Activated CD8-positive, alpha-beta memory T cell treated with anti-CD3 and anti-CD28 coated beads for 1 hour (primary cell): ENCODE measurements around the gene PCNX1.
"Not testable (repeated sequence)": the region's sequence is repeated elsewhere in the genome, so short reads cannot be mapped to it uniquely, and the experiment has no call there.

Experiments used
- DNase-seq, 2 donors: peaks; one replicate each; pipeline ENCODE4 v3.0.0-alpha.2; 2020; ENCODE audit warnings: low read depth in 1 of 2; ENCODE audit errors: extremely low read depth in 1 of 2

Gene PCNX1

GRCh38 chr14:71006200-71006563 lies 98.9 kb downstream of the PCNX1 start:
- DNase-seq, result no peak

- DNase-seq, result no peak
Measured at GRCh38 chr14:71011479-71011878, 104.2 kb downstream of the PCNX1 start.

- no peak for DNase-seq
Measured at GRCh38 chr14:71012888-71013287, 105.6 kb downstream of the PCNX1 start.

DNA sequence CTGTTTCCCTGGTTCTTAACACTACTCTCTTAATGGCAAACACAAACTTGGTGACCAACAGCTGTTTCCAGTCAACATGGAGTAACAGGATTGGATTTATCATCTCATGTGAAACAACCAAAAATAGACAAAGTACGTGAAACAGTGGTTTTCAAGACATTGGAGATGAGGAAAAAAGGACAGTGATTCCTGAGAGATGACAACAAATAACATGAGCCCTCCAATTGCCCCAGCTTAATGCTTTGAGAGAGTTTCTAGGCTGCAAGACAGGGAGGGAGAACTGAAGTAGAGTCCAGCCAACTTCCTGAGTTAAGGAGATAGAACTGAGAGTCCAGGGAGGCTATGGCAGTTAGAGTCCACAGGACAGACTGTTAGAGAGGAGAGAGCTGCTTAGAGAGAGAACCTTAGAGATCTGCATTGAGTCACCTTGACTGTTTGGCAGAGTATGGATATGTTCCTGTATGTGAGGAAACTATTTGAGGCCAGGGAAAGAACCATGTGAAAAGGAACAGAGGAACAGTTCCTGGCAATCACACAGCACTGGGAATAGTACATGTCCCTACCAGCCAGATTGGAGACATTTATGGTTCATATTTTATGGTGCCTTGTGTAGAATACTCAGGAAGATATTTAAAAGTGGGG lies 106.4 kb downstream of the PCNX1 start:
- DNase-seq, result no peak

DNA sequence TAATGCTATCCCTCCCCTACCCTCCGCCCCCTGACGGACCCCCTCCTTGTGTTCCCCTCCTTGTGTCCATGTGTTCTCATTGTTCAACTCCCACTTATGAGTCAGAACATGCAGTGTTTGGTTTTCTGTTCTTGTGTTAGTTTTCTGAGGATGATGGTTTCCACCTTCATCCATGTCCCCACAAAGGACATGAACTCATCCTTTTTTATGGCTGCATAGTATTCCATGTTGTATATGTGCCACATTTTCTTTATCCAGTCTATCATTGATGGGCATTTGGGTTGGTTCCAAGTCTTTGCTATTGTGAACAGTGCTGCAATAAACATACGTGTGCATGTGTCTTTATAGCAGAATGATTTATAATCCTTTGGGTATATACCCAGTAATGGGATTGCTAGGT lies 112.7 kb downstream of the PCNX1 start:
- DNase-seq, result not testable (repeated sequence)

DNA sequence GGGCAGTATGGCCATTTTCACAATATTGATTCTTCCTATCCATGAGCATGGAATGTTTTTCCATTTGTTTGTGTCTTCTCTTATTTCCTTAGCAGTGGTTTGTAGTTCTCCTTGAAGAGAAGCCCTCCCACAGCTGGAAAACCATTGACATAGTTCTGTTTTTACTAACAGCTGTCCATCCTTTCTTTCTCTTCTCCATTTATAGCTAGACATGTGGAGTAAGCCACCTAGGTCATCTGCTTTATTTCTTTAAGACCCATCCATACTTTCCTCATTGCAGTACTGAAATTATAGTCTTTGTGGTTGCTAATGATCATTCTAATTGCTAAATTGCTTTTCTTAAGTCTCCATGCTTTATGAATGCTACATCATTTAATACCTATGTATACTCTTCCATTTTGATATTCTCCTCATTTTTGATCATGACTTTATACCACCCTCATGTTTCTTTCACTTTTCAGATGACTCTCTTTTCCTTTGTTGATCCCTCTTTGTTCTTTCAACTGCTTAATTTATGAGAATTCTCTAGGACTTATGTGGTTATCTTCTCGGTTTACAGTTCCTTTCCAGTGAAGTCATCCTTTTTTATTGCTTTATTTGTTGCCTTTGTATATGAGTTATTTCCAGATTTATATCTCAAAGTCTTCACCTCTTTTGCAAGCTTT lies 114.2 kb downstream of the PCNX1 start:
- DNase-seq, result no peak

- DNase-seq, result no peak
Measured at GRCh38 chr14:71022012-71022869, 115.0 kb downstream of the PCNX1 start.

- DNase-seq, result no peak
Measured at GRCh38 chr14:71022939-71023338, 115.7 kb downstream of the PCNX1 start.

GRCh38 chr14:71029236-71029781 lies 122.0 kb downstream of the PCNX1 start:
- no peak for DNase-seq

DNA sequence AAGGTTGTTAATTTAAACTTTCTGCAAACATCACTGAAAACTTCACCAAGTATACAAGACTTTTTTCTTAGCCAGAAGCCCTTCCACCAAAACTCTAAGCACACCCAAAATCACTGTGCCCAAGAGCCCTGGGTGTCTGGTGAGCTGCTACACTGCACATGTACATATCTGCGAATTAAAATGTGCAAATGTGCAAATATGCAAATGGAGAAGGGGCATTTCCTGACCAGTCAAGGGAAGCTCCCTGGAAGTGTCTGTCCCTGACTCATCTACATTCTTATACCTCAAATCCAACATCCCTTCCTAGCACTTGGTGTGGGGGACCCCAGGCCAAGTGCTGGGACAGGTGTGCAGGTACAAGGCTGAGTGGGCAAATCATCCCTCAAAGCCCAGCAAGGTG lies 123.7 kb downstream of the PCNX1 start:
- DNase-seq, result no peak

DNA sequence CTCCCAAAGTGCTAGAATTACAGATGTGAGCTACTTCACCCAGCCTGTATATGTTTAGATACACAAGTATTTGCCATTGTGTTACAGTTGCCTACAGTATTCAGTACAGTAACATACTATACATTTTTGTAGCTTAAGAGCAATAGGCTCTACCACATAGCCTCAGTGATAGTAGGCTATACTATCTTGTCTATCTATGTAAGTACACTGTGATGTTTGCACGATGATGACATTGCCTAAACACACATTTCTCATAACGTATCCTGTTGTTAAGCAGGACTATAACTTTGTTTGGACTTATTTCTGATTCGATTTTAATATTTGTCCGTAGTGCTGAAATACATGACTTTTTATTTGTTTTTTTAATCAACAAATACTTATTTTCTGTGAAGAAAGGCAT lies 129.2 kb downstream of the PCNX1 start:
- DNase-seq, result no peak

GRCh38 chr14:71048393-71048792 lies 141.1 kb downstream of the PCNX1 start:
- DNase-seq, result no peak

DNA sequence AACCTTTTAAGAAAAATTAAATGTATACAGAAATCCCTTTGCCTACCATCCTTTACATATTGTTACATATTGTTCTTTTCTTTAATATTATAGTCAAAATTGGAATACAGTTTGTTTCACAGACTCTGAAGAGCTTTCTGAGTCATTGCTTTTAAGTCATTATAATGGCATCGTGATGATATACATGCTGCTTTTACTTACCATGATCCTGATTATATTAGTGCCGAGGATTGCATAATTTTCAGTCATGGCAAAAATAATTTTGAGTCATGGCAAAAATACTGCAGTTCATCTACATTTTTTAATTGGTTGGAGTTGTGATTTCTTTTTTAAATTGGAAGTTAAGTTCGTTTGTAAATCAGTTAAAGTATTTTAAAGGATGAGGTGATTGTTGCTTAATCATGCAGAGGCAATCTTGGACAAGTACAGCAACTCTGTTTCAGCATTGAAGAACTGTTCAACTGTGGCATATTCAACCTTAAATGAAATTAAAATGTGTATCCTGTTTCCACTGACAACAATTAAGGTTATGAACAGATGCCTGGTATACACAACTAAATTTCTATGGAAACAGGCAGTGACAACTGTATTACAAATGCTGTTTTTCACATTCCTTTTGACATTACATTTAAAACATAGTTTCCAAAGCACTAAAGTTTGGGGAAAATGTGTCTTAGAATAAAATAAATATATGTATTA lies 142.3 kb downstream of the PCNX1 start:
- no peak for DNase-seq

DNA sequence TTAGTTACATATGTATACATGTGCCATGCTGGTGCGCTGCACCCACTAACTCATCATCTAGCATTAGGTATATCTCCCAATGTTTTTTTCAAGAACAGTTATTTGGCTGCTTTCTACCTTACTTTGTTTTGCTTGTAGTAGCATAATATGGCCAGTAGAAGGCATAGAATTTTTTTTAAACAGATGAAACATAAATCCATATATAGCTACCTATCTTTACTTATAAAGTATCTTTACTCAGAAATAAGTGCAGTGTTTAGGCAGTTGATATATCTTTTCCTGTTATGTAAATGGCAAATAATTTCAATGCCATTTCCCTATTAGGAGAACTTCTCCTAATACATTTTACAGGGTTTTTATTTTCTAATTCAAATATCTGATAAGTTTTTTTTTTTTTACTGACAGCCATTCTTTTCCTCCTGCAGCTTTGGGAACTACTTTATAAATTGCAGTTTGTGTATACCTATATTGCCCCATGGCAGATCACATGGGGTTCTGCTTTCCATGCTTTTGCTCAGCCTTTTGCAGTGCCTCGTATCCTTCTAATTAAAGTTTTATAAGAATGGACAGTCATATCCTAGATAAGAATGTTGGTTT lies 143.1 kb downstream of the PCNX1 start:
- DNase-seq, result no peak

DNA sequence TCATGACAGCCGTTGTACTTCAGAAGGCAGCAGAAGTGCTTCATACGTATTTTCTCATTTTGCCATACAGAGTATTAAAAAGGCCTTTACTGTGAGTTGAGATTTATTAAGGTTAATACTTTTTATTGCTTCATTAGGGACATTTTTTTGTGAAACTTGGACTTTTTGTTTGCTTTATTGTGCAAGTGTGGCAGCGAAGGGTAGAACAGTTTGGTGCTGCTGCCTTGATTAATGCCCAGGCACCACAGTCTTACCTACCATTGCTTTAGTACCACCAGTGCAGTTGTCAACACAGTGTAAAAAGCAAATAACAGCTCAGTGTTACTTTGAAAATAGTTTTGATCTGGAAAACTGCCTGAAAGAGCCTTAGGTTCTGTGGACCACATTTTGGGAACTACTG lies 147.4 kb downstream of the PCNX1 start:
- DNase-seq, result no peak

- no peak for DNase-seq
Measured at GRCh38 chr14:71056168-71056567, 148.9 kb downstream of the PCNX1 start.

DNA sequence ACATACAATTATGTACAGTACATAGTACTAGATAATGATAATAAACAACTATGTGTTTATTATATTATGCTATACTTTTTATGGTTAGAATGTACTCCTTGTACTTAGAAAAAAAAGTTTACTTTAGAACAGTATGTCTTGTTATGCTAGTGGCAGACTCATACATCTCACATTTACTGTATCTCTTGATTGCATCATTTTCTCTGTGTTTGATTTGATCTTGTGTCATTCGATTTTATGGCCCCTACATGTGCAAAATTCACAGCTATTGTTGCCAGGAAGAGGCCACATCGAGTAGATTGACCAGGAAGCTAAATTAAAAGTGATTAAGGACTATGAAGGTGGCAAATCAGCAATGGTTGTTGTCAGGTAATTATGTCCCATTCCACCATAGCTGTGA lies 153.0 kb downstream of the PCNX1 start:
- DNase-seq, result no peak

DNA sequence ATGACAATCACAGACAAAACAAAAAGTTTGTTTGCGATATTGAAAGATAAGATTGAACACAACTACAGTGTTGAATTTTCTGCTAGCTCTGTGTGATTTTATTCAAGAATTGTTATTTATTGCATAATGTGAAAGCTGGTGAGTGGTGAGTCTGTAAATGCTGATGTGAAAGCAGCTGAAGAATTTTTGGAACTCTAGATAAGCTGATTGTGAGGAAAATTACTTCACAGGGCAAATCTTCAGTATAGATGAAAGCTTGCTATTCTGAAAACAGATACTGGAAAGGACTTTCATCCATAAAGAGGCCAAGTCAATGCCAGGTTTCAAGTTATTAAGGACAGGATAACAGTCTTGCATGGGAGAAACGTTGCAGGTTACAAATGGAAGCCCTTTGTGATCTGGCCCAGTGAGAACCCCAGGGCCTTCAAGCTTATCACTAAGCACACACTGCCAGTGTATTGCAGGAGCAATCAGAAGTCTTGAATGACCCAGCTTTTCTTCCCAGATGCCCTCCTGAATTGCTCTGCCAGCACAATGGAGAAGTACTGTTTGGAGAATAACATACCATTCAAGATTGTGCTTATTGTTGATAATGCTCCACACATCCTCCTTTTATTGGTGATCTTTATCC lies 153.7 kb downstream of the PCNX1 start:
- no peak for DNase-seq

DNA sequence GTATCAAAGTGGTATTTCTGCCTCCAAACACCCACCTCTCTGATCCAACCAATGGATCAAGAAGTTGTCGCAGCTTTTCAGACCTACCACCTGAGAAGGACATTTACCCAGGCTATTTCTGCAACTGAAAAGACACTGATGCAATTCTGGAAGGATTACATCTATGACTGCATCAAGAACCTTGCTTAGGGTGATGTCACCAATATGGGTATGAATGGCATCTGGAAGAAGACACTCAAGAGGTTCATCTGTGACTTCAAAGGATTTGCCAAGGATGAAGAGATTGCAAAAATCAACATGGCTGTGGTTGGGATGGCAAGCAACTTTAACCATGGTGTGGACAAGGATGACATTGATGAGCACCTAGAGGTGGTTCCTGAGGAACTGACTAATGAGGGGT lies 154.2 kb downstream of the PCNX1 start:
- no peak for DNase-seq

GRCh38 chr14:71062581-71063303 lies 155.5 kb downstream of the PCNX1 start:
- DNase-seq, result no peak
